Chondrocyte (in vitro differentiated cells): ENCODE results near the gene IFNLR1. TPM values are rescaled to one million over a fixed set of nuclear protein-coding genes. Genes with fewer than 3 reads are reported as not detected.

ENCODE experiments used
- DNase-seq: peaks from one replicate; pipeline ENCODE4 v3.0.0; 2021; ENCODE audit warnings: mixed read lengths, low spot score
- H3K27ac Mint-ChIP-seq: one replicate; pipeline ENCODE4 v1.8.0; 2021; ENCODE audit warnings: mild to moderate bottlenecking, moderate library complexity, mixed read lengths; ENCODE audit not compliant: unreplicated experiment
- H3K27me3 Mint-ChIP-seq: 2 replicates; pipeline ENCODE4 v1.8.0; 2021; ENCODE audit warnings: low read depth, mixed read lengths
- H3K36me3 Mint-ChIP-seq: 2 replicates; pipeline ENCODE4 v1.8.0; 2021; ENCODE audit warnings: low read depth, mixed read lengths
- H3K4me1 Mint-ChIP-seq: 2 replicates; pipeline ENCODE4 v1.8.0; 2021; ENCODE audit warnings: low read depth, mild to moderate bottlenecking, mixed read lengths
- H3K4me3 Mint-ChIP-seq: one replicate; pipeline ENCODE4 v1.8.0; 2021; ENCODE audit warnings: mild to moderate bottlenecking, moderate library complexity, mixed read lengths; ENCODE audit not compliant: unreplicated experiment
- H3K9me3 Mint-ChIP-seq: 2 replicates; pipeline ENCODE4 v1.8.0; 2021; ENCODE audit warnings: low read depth, mixed read lengths
- total RNA-seq: library from RNA; stranded (reverse); gene quantifications from 3 replicates; pipeline ENCODE4 v1.2.1, GENCODE V29; 2021
- TF ChIP-seq, protein P1 (sequence below): fragments of 200-600 bp; sonication (generic); IDR thresholded peaks from 2 replicates; pipeline ENCODE4 v1.5.0; 2021; ENCODE audit warnings: antibody characterized with exemption, mild to moderate bottlenecking, moderate library complexity

IFNLR1 gene
- total RNA-seq, 1 donor from 2014 or later, result 0.12 TPM

DNA sequence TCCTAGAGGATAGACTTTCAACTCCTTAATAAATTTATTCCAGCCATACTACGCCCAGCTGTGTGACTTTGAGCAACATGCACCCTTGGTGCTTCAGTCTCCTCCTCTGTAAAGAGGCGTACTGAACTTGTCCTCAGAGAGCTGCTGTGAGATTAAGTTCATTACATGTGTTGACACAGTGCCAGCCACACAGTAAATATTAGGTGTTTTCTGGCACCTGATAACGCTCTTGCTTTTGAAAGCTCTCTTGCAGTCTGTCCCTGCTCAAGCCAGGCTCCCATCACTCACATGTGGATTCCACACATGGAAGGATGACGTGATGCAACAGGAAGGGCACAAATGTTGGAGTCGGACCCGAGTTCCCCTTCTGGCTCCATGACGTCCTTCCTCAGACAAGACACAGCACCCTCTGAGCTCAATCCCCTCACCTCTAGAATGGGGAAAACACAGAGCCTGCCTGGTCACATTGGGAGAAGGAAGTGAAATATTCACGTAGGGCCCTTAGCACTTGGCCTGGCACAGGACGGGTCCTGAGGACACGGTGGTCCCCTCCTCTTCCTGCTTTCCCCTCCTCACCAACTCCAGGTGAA is 7.7 kb downstream of the IFNLR1 start:
- Mint-ChIP-seq H3K9me3 (no peaks in the 10 kb centered on the region), H3K4me3 (no peak overlapping the region), H3K36me3 (peaks cover 3% of the 10 kb centered on the region), H3K27ac (no peak overlapping the region), H3K4me1 (no peaks in the 10 kb centered on the region), H3K27me3 (peaks cover 11% of the 10 kb centered on the region)
- DNase-seq, result no peak
- TF ChIP-seq, protein P1, sequence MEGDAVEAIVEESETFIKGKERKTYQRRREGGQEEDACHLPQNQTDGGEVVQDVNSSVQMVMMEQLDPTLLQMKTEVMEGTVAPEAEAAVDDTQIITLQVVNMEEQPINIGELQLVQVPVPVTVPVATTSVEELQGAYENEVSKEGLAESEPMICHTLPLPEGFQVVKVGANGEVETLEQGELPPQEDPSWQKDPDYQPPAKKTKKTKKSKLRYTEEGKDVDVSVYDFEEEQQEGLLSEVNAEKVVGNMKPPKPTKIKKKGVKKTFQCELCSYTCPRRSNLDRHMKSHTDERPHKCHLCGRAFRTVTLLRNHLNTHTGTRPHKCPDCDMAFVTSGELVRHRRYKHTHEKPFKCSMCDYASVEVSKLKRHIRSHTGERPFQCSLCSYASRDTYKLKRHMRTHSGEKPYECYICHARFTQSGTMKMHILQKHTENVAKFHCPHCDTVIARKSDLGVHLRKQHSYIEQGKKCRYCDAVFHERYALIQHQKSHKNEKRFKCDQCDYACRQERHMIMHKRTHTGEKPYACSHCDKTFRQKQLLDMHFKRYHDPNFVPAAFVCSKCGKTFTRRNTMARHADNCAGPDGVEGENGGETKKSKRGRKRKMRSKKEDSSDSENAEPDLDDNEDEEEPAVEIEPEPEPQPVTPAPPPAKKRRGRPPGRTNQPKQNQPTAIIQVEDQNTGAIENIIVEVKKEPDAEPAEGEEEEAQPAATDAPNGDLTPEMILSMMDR, result no peak

DNA sequence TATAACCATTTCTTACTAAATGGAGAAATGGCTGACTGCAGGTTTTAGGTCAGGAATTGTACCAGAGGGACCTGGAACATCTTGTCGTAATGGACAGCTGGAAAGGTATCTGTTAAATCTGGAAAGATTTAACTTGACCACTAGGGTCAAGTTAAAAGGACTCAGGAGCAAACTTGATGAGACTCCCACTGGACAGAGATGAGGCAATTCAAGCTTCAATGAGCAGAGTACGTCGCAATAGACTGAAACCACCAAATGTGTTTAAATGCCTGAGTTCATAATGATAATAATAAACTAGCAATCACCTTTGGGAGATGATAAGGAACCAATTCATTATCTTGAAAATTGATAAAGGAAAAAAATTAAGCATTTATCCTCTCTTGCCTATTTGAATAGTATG is 8.7 kb downstream of the IFNLR1 start:
- Mint-ChIP-seq H3K27me3 (peaks cover 17% of the 10 kb centered on the region), H3K36me3 (peaks cover 3% of the 10 kb centered on the region), H3K9me3 (no peaks in the 10 kb centered on the region), H3K27ac (no peak overlapping the region), H3K4me3 (no peak overlapping the region), H3K4me1 (no peaks in the 10 kb centered on the region)
- no peak for DNase-seq
- TF ChIP-seq, protein P1, result no peak

DNA sequence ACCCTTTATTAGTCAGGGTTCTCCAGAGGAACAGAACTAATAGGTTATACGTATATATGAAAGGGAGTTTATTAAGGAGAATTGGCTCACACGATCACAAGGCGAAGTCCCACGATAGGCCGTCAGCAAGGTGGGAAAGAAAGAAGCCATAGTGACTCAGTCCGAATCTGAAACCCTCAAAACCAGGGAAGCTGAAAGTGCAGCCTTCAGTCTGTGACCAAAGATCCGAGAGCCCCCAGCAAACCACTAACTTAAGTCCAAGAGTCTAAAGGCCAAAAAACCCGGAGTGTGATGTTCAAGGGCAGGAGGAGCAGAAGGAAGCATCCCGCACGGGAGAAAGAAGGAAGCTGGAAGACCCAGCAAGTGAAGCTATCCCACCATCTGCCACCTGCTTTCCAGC is 9.9 kb downstream of the IFNLR1 start:
- Mint-ChIP-seq H3K27ac (no peak overlapping the region), H3K4me3 (no peak overlapping the region), H3K9me3 (no peaks in the 10 kb centered on the region), H3K36me3 (peaks cover 3% of the 10 kb centered on the region), H3K27me3 (peaks cover 17% of the 10 kb centered on the region), H3K4me1 (no peaks in the 10 kb centered on the region)
- TF ChIP-seq, protein P1, result no peak
- DNase-seq, result no peak

- TF ChIP-seq, protein P1, result no peak
- H3K36me3 Mint-ChIP-seq, result peaks cover 3% of the 10 kb centered on the region
- no peak overlapping the region for H3K4me3 Mint-ChIP-seq
- no peaks in the 10 kb centered on the region for H3K4me1 Mint-ChIP-seq
- H3K9me3 Mint-ChIP-seq, result no peaks in the 10 kb centered on the region
- H3K27me3 Mint-ChIP-seq, result peaks cover 22% of the 10 kb centered on the region
- H3K27ac Mint-ChIP-seq, result no peak overlapping the region
- no peak for DNase-seq
These were observed 11.9 kb downstream of the IFNLR1 start for GRCh38 chr1:24175033-24175755.

DNA sequence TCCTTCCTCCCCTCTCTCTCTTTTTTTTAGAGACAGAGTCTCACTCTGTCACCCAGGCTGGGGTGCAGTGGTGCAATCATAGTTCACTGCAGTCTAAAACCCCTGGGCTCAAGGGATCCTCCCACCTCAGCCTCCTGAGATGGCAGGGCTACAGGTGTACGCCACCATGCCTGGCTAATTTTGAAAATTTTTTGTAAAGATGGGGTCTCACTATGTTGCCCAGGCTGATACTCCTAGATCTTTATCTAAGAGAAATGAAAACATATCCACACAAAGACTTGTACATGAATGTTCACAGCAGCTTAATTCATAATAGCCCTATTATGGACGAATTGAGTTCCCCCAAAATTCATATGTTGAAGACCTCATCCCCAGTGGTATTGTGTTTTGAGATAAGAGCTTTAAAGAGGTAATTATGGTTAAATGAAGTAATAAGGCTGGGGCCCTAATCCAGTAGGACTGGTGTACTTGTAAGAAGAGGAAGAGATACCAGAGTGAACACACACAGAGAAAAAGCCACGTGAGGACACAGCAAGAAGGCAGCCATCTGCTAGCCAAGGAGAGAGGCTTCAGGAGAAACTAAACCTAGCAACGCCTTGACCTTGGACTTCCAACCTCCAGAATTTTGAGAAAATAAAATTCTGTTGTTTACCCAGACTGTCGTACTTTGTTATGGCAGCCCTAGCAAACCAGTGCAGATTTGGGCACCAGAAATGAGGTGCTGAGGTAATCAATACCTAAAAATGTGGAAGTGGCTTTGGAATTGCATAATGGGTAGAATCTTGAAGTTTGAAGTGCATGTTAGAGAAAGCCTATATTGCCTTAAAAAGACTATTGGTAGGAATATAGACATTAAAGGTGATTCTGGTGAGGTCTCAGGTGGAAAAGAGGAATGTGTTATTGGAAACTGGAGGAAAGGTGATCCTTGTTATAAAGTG is 13.2 kb downstream of the IFNLR1 start:
- Mint-ChIP-seq H3K9me3 (no peaks in the 10 kb centered on the region), H3K27me3 (peaks cover 21% of the 10 kb centered on the region), H3K27ac (no peak overlapping the region), H3K4me3 (no peak overlapping the region), H3K36me3 (peaks cover 3% of the 10 kb centered on the region), H3K4me1 (no peaks in the 10 kb centered on the region)
- TF ChIP-seq, protein P1, result no peak
- no peak for DNase-seq
